HFFc6 (cell line): ENCODE data around the gene TEX13D. TPM values are rescaled to one million over a fixed set of nuclear protein-coding genes. Genes with fewer than 3 reads are reported as not detected.

Source experiments
- DNase-seq: peaks from one replicate; pipeline ENCODE4 v3.0.0-alpha.2; 2018
- H3K27ac Mint-ChIP-seq: 2 replicates; pipeline ENCODE4 v1.8.0; 2020; ENCODE audit warnings: mild to moderate bottlenecking, mixed read lengths
- H3K27me3 Mint-ChIP-seq: 2 replicates; pipeline ENCODE4 v1.8.0; 2021; ENCODE audit warnings: mild to moderate bottlenecking, moderate library complexity, mixed read lengths; ENCODE audit not compliant: insufficient read depth
- H3K36me3 Mint-ChIP-seq: 2 replicates; pipeline ENCODE4 v1.8.0; 2021; ENCODE audit warnings: low read depth, mixed read lengths
- H3K4me1 Mint-ChIP-seq: 2 replicates; pipeline ENCODE4 v1.8.0; 2020; ENCODE audit warnings: low read depth, mixed read lengths
- H3K4me3 Mint-ChIP-seq: 2 replicates; pipeline ENCODE4 v1.8.0; 2020; ENCODE audit warnings: mild to moderate bottlenecking, moderate library complexity, mixed read lengths
- H3K9me3 Mint-ChIP-seq: 2 replicates; pipeline ENCODE4 v1.8.0; 2020; ENCODE audit warnings: mild to moderate bottlenecking, mixed read lengths
- total RNA-seq, 6 experiments: library from RNA; stranded (reverse); fragmentation: NEBNext Ultra II Directional; extraction: Animal tissue kit (Norgen Biotek cat#: 25700); gene quantifications; 2 replicates in 1 of 6; 3 replicates in 5 of 6; pipeline ENCODE4 v1.2.3, GENCODE V29; 2021
- TF ChIP-seq, protein P1 (sequence below): fragments of 200-600 bp; sonication (generic); IDR thresholded peaks from 2 replicates; pipeline ENCODE4 v1.5.0; 2021; ENCODE audit warnings: antibody characterized with exemption, mild to moderate bottlenecking

The TEX13D gene
- total RNA-seq, 6 experiments from 2014 or later: not detected

DNA sequence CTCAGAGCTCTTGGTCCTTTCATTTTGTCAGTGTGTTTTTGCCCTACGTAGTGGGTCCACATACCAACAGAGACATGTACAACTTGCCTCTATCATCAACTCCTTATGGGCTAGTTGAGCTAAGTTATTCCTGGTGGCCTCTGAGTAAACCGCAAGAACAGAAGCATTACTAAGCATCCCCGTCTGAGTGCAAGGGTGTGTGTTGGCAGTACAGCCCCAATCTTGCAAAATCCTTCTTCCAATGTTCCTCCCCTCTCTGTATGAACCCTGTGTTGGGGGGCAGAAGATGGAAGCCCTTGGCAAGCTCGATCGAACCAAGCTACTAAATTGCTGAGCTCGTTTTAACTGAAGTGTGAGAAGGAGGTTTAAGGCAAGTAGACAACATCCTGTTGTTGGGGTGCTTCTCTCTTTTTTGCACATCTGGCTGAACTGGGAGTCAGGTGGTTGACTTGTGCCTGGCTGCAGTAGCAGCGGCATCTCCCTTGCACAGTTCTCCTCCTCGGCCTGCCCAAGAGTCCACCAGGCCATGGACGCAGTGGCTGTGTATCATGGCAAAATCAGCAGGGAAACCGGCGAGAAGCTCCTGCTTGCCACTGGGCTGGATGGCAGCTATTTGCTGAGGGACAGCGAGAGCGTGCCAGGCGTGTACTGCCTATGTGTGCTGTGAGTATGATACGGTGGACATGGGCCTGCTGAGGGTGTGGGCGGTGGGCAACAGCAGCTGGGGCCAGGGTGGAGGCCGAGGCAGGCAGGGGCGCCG lies 13.8 kb downstream of the TEX13D start, which contains the start of gene SH2D1A:
Gene SH2D1A (plus strand): TSS at position 447 of the 760 bp plus-strand sequence. CDS start 80 bp downstream, at position 527.
- Mint-ChIP-seq H3K4me3 (no peak within 1 kb of the TSS), H3K9me3 (no peaks in the 10 kb centered on the region), H3K4me1 (no peaks in the 10 kb centered on the region), H3K36me3 (no peaks in the 10 kb centered on the region), H3K27me3 (no peaks in the 10 kb centered on the region), H3K27ac (no peak within 1 kb of the TSS)
- TF ChIP-seq, protein P1, sequence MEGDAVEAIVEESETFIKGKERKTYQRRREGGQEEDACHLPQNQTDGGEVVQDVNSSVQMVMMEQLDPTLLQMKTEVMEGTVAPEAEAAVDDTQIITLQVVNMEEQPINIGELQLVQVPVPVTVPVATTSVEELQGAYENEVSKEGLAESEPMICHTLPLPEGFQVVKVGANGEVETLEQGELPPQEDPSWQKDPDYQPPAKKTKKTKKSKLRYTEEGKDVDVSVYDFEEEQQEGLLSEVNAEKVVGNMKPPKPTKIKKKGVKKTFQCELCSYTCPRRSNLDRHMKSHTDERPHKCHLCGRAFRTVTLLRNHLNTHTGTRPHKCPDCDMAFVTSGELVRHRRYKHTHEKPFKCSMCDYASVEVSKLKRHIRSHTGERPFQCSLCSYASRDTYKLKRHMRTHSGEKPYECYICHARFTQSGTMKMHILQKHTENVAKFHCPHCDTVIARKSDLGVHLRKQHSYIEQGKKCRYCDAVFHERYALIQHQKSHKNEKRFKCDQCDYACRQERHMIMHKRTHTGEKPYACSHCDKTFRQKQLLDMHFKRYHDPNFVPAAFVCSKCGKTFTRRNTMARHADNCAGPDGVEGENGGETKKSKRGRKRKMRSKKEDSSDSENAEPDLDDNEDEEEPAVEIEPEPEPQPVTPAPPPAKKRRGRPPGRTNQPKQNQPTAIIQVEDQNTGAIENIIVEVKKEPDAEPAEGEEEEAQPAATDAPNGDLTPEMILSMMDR: no peak
- no peak for DNase-seq

DNA sequence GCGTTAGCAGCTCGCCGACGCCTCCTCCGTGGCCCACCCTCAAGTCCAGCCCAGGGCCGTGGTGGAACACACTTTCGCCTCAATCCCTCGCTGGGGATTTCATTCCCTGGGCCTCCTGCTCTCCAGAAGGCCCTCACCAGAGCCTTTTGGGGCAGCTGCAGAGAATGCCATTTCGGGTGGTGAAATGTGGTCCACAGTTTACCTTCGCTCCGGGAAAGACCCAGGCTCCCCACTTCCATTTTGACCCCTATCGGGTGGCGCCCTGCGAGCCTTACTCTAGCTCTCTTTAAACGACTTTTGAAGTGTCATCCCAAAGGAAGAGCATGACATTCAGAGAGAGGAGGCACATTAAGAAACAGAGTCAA lies 14.4 kb downstream of the TEX13D start:
- no peaks in the 10 kb centered on the region for H3K27me3 Mint-ChIP-seq
- DNase-seq: no peak
- H3K36me3 Mint-ChIP-seq: no peaks in the 10 kb centered on the region
- no peak overlapping the region for H3K27ac Mint-ChIP-seq
- H3K4me3 Mint-ChIP-seq: no peak overlapping the region
- H3K4me1 Mint-ChIP-seq: no peaks in the 10 kb centered on the region
- H3K9me3 Mint-ChIP-seq: no peaks in the 10 kb centered on the region
- TF ChIP-seq, protein P1: no peak

DNA sequence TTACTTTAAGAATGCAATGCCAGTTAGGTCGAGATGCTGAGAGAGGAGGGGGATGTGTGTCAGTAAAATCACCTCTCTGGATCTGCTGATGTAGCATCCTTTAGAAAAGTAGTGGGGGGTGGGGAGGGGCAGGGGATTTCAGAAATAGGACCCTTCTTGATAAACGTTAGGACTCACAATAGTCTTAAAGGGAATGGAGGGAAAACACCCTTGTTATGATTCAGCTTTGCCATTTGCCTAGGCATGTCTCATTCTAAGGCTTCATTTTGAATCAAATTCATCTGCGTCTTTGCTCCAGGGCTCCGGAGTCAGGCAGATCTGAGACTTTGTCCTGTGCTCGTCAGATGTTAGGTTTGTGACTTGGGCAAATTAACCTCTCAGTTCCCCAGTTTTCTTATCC lies 14.8 kb downstream of the TEX13D start:
- Mint-ChIP-seq H3K36me3 (no peaks in the 10 kb centered on the region), H3K27ac (no peak overlapping the region), H3K4me1 (no peaks in the 10 kb centered on the region), H3K9me3 (no peaks in the 10 kb centered on the region), H3K27me3 (no peaks in the 10 kb centered on the region), H3K4me3 (no peak overlapping the region)
- DNase-seq: no peak
- TF ChIP-seq, protein P1: no peak

DNA sequence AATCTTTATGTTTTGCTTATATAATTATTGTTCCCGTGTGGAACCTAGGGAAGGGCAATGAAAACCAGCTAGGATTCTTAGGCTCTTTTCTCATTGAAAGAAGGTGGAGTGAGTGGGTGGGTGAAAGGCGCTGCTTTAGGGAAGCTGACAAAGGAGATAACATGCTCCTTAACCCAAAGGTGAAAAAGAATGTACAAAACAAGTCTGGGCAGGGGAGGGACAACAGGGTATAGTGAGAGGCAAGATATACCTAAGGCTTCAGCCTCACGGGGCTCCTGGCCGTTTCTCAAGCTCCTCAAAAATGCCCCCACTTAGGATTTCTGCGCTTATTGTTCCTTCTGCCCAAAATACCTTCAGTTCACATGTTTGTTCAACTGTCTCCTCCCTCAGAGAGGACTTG lies 15.7 kb downstream of the TEX13D start:
- no peaks in the 10 kb centered on the region for H3K36me3 Mint-ChIP-seq
- TF ChIP-seq, protein P1: no peak
- DNase-seq: no peak
- H3K27me3 Mint-ChIP-seq: no peaks in the 10 kb centered on the region
- no peak overlapping the region for H3K27ac Mint-ChIP-seq
- H3K4me1 Mint-ChIP-seq: no peaks in the 10 kb centered on the region
- H3K4me3 Mint-ChIP-seq: no peak overlapping the region
- H3K9me3 Mint-ChIP-seq: no peaks in the 10 kb centered on the region

DNA sequence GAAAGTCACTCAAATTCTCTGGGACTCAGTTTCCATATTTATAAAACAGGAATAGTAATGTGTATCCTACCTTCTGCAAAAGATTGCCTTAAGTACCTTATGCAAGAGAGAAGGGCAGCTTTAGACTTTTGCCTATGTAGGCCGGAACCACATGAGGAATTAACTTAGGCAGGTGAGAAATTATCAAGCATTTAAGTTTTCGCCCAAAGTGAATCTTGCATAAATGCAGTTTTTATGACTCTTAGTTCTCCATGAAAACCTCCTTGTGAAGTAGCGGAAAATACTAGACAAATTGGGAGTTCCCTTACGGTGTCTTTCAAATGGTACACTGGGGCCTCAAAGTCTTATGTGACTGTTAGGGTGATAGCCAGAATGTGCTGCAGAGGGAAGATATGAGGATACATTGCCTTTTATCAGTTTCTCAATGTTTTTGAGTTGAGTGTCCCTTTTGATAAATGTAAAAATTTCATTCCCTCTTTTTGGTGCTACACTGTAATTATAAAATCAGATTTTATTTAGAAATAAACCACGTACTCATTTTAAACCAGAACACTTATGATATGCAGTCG lies 16.5 kb downstream of the TEX13D start:
- TF ChIP-seq, protein P1: no peak
- Mint-ChIP-seq H3K27ac (no peak overlapping the region), H3K4me1 (no peaks in the 10 kb centered on the region), H3K27me3 (no peaks in the 10 kb centered on the region), H3K9me3 (no peaks in the 10 kb centered on the region), H3K36me3 (no peaks in the 10 kb centered on the region), H3K4me3 (no peak overlapping the region)
- no peak for DNase-seq
